KG1 (cell line): Measurements from ENCODE around the gene ABHD5.
A peak's percentile ranks its signal among the peaks of the same experiment; 100 is the strongest.
"Not testable (repeated sequence)": the region's sequence is repeated elsewhere in the genome, so short reads cannot be mapped to it uniquely, and the experiment has no call there.

ENCODE experiments used
- DNase-seq: peaks from one replicate; lab custom pipeline; 2025; lab: John Stamatoyannopoulos, UW

Gene ABHD5

DNA sequence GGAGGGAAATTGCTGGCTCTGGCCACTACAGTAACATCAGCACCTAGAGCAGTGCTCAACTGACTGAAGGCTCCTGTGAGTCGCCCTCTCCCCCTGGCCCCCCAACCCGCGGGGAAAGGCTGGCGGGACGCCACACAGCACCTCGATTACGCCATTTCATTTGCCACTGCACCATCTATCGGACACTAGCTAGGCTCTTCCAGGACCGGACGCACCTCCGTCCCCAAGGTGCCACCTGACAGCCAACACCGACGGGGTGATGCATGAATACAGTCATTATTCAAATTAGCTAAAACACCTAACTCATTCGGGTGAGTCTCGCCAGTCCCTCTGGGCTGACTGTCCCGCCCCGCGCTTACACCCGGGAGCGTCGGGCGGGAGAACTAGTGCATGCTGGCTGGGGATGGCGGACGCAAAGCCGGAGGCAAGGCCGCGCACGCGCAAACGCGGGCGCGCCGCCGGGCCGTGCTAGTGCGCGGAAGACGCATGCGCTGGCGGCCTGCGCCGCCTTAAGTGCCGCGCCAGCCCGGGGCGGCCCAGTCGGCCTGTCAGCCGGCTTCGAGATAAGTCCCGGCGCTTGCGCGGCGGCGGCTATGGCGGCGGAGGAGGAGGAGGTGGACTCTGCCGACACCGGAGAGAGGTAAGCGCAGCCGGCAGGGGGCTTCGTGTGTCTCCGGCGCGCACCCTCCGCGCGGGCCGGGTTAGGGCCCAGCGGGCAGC lies at the start of gene ABHD5:
TSS of gene ABHD5 (plus strand) at position 539 of the 720 bp plus-strand sequence. CDS start at position 594, 55 bp downstream.
- DNase-seq: peak; percentile 95

DNA sequence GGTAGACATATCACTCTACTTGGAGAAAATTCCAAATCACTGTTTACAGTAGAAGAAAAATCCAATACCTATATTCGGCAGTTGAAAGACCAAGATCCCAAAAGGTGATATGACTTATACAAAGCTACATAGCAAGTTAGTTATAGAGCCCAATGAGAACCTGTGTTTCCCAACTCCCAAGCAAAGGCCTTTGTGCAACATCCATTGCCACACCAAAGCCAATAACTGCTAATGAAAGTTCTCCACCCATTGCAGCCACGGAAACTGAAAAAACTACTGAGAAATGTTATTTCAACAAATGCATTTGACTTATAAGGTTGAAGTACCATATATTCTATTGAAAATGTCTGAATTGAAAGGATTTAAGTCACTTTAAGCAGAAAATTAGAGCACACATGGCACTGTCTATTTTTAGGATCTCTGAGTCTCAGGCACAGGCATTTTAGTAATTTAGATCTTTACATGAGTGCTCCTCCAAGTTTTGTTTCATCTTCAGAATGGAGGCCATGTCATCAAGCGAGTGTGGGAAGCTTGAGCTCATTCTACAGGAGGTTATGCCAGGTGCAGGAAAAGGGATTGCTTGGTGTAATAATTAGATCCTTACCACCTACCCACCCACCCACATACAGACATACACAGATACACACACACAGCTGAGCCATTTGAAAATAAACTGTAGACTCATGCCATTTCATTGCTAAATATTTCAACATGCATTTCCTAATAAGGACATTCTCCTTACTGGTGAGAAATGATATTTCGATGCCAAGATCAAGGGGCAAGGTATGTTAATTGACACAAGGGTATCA lies 49.2 kb upstream of the ABHD5 start:
- no peak for DNase-seq

DNA sequence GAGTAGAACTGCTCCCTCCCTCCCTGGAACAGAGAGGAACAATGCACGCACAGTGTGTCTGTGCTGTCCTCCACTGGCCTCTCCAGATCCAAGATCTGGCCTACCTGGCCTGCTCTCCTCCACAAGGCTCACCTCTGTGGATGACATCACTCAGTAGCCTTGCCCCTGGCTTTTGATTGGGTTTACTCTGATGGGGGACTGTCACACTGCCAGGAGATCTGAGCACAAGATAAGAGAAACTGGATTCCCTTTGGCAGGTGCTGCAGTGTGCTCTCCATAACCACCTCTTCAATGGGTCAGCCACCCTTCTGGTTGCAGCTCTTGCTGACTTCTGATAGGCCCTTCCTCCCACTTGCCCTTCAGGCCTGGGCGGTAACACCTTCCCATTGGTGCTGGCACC lies 46.3 kb upstream of the ABHD5 start:
- no peak for DNase-seq

DNA sequence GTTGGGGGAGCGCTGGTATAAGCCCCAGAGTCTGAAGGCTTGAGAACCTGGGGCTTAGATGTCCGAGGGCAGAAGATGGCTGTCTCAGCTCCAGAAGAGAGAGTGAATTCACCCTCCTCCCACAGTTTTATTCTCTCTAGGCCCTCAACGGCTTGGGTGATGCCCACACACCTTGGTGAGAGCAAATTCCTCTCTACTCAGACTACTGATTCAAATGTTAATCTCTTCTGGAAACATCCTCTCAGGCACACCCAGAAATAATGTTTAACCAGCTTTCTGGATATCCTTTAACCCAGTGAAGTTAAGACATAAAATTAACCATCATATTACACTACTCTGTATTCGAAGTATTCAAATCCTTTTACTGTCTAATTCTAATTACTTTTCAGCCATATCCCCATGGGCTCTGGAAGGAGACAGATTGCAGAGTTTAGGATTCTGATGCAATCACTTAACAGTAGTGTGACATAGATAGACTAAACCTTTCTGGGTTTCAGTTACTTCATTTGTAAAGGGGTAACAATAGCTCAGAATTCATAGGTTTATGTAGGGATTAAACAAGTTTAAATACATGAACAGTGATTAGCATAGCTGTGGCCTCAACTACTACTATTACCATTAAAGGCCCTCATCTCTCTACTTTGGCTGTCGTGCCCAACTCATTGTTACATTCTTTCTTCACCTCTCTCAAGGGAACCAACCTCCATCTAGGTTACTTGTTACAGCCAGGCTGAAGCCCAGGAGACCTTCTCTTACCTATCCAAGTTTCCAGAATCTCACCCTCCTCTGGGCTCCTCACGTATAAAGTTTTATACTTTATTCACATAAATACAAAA lies 43.2 kb upstream of the ABHD5 start:
- no peak for DNase-seq

DNA sequence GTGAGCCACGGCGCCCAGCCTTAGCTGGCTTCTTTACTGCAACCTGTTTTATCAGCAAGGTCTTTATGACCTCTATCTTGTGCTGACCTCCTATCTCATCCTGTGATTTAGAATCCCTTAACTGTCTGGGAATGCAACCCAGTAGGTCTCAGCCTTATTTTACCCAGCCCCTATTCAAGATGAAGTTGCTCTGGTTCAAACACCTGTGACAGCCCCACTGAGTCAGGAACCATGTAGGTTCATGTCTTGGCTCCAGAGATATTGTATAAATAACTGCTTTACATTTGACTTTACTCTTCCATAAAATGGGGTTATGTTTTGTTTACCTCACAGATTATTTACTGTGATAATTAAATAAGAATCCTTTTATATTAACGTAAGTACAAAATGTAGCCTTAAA lies 41.8 kb upstream of the ABHD5 start:
- no peak for DNase-seq

DNA sequence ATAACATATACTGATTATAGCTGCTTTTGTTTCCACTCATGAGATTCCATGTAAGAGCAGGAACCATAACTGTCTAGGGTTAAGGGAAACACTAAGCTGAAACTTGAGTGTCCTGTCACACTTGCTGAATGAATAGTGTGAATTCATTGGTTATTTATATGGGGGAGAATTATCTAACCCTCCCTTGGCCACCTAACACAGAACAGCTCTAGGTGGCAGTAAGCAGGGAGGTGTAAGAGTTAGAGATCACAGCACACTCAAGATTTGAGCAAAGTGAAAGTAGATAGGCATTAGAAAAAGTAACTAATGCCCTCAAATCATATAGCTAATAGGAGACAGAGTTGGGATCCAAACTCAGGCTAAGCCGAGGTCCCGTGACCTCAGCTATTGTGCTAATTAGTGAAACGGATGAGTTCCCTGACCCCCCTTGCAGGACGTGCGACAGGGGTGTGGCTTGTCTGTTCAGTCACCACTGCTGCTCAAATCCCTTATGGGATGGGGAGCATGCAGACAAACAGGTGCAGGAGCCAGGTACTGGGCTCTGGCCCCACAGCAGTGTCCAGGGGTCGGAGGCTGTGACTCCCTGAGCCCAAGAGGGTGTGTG lies 41.3 kb upstream of the ABHD5 start:
- no peak for DNase-seq

DNA sequence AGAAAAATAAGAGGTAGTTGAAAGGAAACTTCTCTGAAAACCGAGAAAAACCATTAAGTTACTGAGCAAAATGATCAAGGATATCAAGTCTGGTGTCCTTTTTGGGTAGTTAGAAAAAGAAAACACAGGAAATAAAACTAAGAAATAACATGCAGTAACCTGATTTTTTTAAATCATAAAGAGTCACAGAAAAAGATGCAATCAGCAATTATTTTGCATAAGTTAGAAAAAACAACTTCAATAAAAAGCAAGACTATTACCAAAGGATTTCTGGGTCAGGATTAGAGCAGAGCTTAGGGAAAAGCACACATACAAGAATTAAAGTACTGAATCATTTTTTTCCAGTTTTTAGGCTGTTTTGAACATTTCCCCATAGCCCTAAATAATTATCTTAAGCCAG lies 40.4 kb upstream of the ABHD5 start:
- DNase-seq: no peak

DNA sequence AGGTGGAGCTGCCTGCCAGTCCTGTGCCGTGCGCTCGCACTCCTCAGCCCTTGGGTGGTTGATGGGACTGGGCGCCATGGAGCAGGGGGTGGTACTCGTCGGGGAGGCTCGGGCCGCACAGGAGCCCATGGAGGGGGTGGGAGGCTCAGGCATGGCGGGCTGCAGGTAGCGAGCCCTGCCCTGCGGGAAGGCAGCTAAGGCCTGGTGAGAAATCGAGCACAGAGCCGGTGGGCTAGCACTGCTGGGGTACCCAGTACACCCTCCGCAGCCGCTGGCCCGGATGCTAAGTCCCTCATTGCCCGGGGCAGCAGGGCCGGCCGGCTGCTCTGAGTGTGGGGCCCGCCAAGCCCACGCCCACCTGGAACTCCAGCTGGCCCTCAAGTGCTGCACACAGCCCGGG lies 34.3 kb upstream of the ABHD5 start:
- not testable (repeated sequence) for DNase-seq

DNA sequence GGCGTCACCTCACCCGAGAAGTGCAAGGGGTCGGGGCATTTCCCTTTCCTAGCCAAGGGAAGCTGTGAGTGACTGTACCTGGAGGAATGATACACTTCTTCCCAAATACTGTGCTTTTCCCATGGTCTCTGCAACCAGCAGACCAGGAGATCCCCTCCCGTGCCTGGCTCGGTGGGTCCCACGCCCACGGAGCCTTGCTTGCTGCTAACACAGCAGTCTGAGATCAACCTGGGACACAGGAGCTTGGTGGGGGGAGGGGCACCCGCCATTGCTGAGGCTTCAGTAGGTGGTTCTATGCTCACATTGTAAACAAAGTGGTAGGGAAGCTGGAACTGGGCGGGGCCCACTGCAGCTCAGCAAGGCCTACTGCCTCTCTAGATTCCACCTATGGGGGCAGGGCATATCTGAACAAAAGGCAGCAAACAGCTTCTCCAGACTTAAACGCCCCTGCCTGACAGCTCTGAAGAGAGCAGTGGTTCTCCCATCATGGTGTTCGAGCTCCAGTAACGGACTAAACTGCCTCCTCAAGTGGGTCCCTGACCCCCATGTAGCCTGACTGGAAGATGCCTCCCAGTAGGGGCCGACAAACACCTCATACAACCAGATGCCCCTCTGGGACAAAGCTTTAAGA lies 31.4 kb upstream of the ABHD5 start:
- DNase-seq: no peak

DNA sequence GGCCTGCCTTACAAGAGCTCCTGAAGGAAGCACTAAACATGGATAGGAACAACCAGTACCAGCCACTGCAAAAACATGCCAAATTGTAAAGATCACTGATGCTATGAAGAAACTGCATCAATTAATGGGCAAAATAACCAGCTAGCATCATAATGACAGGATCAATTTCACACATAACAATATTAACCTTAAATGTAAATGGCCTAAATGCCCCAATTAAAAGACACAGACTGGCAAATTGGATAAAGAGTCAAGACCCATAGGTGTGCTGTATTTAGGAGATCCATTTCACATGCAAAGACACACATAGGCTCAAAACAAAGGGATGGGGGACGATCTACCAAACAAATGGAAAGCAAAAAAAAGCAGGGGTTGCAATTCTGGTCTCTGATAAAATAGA lies 29.4 kb upstream of the ABHD5 start:
- DNase-seq: not testable (repeated sequence)

DNA sequence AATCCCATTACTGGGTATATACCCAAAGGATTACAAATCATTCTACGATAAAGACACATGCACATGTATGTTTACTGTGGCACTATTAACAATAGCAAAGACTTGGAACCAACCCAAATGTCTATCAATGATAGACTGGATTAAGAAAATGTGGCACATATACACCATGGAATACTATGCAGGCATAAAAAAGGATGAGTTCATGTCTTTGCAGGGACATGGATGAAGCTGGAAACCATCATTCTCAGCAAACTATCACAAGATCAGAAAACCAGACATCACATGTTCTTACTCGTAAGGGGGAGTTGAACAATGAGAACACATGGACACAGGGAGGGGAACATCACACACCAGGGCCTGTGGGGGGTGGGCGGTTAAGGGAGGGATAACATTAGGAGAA lies 25.7 kb upstream of the ABHD5 start:
- not testable (repeated sequence) for DNase-seq

DNA sequence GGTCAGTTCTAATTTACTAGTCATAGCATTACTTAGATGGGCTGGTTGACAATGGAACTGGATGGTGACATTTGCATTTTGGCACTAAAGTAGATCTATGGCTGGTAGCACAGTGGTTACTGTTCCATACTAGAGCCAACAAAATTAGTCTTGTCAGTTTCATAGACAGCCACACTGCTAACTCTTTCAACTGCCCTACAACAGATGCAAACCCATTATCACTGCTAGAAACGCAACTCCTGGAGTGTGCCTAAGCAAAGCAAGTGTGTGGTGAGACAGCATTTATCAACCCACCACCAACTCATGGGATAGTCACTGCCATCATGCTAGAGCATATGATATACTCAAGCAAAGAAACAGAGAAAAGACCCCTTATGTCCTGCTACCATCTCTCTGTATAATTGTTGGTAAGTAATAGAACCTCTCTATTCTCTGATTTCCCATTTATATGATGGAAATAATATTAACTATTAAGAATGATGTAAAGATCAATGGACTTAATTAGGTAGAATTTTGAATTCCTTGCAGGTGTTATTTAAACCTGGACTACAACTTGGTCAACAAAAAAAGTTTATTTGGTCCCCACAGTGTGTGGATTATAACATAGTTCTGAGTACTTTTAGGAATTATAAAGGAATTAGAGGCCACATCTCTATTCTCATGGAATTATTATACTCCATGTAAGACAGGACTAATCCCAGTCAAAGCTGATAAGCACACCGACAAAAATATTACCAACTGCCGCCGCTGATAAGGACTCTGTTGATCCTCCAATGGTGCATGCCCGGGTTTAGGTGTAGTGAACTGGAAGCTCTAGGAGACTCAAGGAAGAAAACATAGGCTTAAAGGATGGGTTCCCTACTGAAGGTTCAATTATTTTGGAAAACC lies 19.9 kb upstream of the ABHD5 start:
- DNase-seq: no peak

DNA sequence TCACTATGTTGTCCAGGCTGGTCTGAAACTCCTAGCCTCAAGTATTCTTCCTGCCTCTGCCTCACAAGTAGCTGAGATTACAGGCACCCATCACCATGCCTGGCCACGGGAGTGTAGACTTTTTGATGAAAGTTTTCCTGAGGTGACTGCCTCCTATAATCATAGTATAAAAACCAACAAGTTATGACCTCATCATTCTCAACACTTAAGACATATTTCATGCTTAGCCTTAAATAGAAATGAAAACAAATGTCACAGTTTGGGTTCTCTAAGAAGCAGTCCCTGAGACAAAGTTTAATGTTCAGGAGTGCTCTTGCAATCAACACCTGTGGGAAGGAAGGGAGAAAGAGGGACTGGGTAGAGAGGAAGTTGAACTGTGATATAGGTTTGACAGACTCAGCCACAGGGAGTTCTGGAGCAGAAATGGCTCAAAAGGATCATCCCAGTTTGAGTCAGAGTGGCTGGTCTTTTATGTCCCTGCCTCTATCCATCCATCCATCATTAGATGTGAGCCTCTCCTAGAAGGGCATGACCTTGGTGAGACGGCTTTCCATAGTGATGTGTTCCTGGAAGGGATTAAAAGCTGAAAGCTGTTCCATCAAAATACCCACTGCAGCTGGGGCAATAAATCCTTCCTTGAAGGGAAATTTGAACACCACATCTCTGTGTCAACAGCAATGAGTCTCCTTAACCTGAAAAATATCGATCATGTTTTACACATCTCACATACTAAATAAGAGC lies 16.2 kb upstream of the ABHD5 start:
- no peak for DNase-seq

DNA sequence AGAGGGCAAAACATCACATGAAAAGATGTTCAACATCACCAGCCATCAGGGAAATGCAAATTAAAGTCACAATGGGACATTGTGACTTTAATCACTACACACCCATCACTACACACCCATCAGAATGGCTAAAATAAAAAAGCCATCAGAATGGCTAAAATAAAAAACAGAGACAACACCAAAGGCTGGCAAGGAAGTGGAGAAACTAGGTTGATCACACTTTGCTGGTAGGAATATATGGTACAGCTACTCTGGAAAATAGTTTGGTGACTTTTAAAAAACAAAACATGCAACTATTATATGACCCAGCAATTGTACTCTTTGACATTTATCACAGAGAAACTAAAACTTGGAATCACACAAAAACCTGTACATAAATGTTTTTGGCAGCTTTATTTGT lies 15.1 kb upstream of the ABHD5 start:
- no peak for DNase-seq

DNA sequence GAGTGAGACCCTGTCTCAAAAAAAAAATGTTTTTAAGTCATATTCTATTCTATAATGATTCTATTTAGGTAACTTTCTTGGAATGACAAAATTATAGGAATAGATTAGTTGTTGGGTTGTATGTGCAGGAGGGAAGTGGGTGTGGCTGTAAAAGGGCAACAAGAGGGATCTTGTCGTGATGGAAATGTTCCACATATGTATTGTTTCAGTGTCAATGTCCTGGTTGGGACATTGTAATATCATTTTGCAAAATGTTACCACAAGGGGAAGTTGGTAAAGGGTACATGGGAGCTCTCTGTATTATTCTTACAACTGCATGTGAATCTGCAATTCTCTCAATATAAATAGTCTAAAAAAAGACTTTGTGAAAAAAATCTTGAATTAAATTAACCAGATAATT lies 14.3 kb upstream of the ABHD5 start:
- no peak for DNase-seq

DNA sequence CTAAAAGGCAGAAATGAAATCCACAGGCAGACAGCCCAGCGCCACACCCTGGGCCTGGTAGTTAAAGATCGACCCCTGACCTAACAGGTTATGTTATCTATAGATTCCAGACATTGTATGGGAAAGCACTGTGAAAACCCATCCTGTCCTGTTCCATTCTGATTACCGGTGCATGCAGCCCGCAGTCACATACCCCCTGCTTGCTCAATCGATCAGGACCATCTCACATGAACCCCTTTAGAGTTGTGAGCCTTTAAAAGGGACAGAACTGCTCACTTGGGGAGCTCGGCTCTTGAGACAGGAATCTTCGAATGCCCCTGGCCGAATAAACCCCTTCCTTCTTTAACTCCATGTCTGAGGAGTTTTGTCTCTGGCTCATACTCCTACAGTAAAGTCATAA lies 12.4 kb upstream of the ABHD5 start:
- not testable (repeated sequence) for DNase-seq

DNA sequence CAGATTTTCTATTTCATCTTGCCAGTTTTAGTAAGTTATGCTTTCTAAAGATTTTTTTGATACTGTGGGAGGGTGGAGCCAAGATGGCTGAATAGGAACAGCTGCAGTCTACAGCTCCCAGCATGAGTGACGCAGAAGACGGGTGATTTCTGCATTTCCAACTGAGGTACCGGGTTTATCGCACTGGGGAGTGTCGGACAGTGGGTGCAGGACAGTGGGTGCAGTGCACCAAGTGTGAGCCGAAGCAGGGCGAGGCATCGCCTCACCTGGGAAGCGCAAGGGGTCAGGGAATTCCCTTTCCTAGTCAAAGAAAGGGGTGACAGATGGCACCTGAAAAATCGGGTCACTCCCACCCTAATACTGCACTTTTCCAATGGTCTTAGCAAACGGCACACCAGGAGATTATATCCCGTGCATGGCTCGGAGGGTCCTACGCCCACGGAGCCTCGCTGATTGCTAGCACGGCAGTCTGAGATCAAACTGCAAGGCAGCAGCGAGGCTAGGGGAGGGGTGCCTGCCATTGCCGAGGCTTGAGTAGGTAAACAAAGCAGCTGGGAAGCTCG lies 11.8 kb upstream of the ABHD5 start:
- DNase-seq: not testable (repeated sequence)

DNA sequence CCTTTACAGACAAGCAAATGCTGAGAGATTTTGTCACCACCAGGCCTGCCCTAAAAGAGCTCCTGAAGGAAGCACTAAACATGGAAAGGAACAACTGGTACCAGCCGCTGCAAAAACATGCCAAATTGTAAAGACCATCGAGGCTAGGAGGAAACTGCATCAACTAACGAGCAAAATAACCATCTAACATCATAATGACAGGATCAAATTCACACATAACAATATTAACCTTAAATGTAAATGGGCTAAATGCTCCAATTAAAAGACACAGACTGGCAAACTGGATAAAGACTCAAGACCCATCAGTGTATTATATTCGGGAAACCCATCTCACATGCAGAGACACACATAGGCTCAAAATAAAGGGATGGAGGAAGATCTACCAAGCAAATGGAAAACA lies 9.9 kb upstream of the ABHD5 start:
- DNase-seq: not testable (repeated sequence)

DNA sequence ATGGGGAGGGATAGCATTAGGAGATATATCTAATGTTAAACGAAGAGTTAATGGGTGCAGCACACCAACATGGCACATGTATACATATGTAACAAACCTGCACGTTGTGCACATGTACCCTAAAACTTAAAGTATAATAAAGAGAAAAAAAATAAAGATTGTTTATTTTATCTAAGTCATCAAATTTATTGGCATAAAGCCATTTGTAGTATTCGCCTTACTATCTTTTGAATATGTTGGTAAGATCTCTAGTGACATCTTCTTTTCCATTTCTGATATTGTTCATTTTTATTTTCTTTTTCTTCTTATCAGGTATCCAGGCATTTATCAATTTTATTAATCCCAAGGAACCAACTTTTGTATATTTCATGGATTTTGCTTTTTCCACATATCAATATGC lies 5.8 kb upstream of the ABHD5 start:
- no peak for DNase-seq

DNA sequence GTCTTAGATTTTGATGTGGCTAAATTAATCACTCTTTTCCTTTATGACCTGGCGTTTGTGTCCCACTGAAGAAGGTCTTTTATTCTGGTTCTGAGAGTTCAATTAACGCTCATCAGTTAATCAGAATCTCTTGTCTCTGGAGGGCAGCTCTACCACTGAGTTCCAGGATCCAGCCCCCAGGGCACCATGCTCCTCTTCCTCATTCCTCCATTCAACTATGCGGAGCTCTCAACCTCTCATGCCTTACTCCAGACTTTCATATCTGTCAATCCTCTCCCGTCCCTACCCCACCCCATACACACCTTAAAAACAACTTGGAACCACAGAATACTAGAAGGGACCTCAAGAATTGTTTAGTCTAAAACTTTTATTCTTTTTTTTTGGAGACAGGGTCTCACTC lies 4.8 kb upstream of the ABHD5 start:
- no peak for DNase-seq
